ENCODE data around the gene CCNJL.
A peak's percentile ranks its signal among the peaks of the same experiment; 100 is the strongest.
"Not testable (repeated sequence)": the region's sequence is repeated elsewhere in the genome, so short reads cannot be mapped to it uniquely, and the experiment has no call there.

The CCNJL gene, protein sequence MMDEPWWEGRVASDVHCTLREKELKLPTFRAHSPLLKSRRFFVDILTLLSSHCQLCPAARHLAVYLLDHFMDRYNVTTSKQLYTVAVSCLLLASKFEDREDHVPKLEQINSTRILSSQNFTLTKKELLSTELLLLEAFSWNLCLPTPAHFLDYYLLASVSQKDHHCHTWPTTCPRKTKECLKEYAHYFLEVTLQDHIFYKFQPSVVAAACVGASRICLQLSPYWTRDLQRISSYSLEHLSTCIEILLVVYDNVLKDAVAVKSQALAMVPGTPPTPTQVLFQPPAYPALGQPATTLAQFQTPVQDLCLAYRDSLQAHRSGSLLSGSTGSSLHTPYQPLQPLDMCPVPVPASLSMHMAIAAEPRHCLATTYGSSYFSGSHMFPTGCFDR

DNA sequence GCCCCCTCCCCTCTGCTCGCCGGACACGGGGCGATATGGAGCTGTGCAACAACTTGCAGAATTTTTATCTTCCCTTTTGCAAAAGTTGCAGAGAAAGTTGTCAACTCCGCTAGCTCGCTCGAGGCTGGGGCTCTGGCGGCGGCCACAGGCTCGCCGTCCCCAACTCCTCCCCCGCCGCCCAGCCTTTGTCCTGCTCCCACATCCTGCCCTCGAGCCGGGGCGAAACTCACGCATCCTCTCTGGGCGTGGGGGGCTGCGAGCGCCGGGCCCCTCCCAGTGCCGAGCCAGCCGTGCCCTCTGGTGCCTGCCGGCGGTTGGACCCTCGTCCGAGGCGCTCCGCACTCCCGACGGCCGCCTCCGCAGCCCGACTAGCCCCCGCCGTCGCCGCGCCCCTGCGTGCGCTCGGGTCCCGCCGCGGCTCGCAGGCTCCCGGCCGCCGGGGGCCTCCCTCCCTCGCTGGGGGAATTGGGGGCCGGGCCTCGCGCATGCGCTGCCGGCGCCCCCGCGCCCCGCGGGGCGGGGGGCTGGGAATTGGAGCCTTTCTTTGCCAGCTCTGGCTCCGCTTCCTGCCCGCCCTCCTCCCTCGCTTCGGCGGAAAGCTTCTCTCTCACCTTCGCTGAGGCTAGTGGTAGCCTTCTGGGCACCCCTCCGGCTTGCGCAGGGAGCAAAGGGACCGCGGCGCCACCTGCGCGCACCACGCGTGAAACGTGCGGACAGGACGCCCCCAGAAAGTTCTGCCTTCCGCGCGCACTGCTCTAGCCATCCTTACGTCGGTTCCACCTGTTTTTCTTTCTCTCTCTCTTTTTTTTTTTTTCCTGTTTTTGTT lies at the start of gene CCNJL:
Gene CCNJL (minus strand): TSS at position 431 of the 826 bp plus-strand sequence. CDS start 641 bp downstream, outside the sequence.
- DNase-seq: peak; percentile 75

DNA sequence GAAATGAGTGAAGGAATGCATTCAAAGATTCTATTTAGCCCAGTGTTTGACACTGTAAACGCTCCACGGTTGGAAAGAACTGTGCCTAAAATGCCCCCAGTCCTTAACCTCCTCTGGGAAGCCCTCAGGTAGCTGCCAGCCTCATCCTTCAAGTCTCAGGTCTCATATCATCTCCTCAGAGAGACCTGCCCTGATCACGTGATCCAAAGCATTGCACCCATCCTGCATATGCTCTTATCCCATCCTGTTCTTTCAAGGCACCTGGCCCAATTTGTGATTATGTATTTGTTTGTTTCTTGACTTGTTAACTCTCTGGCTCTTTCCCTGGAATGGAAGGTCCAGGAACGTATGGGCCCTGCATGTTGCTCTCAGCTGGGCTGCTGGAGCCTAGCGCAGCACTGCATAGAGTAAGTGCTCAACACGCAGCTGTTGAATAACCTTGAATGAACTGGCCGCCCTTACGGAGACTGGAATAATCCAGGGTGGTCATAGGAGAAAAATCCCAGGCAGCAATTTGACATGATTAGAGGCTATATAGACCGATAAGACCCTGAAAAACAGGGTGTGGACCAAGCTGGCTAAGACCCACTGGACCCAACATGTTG lies 49.4 kb upstream of the CCNJL start:
- DNase-seq: no peak

GRCh38 chr5:160360310-160360709 lies 47.9 kb upstream of the CCNJL start:
- no peak for DNase-seq

GRCh38 chr5:160359816-160360215 lies 47.5 kb upstream of the CCNJL start:
- DNase-seq: no peak

- DNase-seq: no peak
Observed at GRCh38 chr5:160359242-160359641, 46.9 kb upstream of the CCNJL start.

GRCh38 chr5:160357861-160358411 lies 45.6 kb upstream of the CCNJL start:
- peak; percentile 89 for DNase-seq

GRCh38 chr5:160357394-160357793 lies 45.0 kb upstream of the CCNJL start:
- no peak for DNase-seq

DNA sequence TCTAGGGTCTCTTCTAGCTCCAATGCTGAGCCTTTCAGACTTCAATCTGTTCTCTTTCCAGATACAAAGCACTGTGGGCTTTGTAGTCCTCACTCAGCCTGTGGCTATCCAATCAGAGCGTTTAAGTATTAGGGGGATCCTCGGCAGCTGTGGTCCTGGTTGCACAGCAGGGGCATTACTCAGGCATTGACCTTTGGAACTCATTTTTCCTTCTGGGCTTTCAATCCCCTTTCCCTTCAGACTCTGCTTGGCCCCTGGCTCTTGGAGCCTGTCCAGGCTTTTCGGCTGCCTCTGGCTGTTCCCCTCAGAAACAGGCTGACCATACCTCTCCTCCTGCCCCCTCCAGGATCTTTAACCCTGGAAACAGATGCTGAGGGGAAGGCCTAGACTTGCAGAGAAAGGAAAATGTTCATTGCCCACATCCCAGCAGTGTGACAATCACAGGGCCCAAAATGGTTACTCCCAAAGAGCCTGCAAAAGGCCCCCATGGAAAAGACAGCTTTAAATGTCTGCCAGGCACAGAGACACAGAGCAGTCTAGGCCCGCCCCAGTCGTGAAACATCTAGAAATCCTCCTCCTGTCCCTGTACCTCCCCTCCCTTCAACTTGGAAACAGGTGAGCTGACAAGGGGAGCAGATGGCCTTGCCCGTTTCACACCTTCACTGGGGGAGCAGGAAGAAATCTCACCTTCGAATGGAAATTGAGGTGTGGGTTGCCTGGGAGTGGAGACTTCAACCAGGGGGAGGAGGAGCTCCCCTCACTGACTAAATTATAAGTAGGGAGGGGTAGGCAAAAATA lies 44.4 kb upstream of the CCNJL start:
- DNase-seq: peak; percentile 68

DNA sequence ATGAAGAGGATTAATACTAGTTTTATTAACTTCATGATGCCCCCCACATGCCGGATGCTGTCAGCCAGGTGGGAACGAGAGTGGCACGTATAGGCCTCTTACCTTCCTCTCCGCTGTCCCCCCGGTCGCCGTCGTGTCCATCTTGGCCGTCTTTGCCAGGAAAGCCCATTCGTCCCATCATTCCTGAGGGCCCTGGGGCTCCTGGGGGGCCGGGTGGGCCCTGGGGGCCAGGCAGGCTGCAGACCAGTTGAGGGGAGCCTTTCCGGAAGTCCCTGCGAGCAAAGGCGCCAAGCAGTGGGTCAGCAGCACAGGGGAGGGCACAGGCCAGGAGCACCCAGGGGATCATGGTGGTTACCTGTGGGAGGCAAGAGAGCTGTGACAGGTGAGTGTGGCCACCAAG lies 42.3 kb upstream of the CCNJL start:
- no peak for DNase-seq

- DNase-seq: peak; percentile 69
Observed at GRCh38 chr5:160353379-160353778, 41.0 kb upstream of the CCNJL start.

DNA sequence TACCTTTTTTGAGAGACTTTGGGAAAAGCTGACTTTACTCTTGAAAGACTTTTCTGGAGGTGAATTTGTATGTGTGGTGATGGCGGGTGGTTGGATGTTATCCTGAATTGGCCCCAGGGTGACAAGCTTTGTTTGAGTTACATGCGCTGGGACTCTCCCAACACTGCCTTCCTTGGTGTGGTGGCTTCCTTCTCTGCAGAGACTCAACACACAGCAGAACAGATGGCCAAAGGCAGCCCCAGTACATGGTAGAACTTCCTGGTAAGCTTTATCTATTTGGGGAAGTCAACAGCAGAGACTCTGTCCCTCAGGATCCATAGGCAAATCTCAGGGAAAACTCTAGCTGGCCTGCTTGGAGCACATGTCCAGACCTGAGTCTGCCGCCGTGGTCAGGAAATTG lies 39.9 kb upstream of the CCNJL start:
- DNase-seq: no peak

GRCh38 chr5:160349935-160350303 lies 37.6 kb upstream of the CCNJL start:
- no peak for DNase-seq

- DNase-seq: no peak
Observed at GRCh38 chr5:160349249-160349934, 37.0 kb upstream of the CCNJL start.

DNA sequence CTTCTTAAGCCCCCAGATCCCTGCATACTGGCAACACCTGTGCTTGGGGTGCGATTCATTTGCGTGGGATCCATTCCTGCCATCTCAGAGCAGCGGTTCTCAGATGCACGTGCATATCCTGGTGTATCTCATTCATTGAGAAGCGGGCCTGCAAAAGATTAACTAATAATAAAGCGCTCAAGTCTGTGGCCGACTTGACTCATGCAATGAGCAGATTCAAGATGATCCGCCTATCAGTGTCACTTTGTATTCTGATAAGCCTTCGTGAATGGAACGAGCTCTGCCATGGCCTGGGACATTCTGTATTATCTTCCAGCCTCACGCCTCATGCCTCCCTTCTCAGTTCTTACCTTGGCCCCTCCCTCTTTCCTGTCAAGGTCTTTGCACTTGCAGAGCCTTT lies 35.7 kb upstream of the CCNJL start:
- no peak for DNase-seq

- peak; percentile 76 for DNase-seq
Observed at GRCh38 chr5:160347448-160347847, 35.1 kb upstream of the CCNJL start.

DNA sequence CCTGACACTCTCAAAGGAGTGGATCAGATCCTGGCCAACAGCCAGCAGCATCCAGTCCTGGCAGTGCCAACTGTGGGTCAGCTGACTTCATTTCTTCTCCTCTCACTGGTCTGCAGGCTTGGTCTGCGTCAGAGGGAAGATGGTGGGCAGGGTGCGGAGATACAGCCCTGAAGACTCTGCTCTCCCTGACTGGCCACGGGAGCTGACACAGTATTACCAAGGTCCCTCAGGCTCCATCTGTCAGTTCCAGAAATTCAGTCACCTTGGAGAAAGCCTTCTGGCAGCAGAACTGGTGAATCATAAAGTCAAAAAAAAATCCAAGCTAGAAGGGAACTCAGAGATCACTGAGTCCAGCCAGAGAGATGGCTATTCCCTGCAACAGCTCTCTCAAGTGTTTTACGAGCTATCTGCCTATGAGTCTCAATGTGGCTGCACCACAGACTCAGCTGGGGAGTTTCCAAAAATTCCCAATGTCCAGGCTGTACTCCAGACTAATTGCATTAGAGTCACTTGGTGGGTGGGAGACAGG lies 30.1 kb upstream of the CCNJL start:
- no peak for DNase-seq

DNA sequence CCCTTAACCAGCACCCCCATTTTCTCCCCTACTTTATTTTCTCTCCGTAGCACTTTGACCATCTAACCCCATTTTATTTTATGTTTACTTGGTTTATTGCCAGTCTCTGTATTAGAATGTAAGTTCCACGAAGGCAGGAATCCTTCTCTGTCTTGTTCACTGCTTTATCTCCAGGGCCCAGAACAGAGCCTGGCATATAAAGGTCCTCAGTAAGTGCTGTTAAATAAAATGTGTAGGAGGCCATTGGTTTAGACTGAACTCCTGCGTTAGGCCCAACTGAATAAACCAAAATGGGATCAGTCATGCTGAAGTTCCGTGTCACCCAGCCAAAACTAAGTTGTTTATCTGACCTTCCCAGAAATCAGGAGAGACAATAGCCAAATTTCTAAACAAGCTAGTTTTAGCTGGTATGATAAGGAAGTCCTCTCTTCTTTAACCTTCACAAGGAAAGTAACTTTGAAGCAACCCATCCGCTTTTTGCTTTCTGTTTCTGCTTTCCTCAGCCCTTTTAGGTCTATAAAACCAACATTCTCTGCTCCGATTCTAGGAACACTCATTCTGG lies 29.0 kb upstream of the CCNJL start:
- no peak for DNase-seq

DNA sequence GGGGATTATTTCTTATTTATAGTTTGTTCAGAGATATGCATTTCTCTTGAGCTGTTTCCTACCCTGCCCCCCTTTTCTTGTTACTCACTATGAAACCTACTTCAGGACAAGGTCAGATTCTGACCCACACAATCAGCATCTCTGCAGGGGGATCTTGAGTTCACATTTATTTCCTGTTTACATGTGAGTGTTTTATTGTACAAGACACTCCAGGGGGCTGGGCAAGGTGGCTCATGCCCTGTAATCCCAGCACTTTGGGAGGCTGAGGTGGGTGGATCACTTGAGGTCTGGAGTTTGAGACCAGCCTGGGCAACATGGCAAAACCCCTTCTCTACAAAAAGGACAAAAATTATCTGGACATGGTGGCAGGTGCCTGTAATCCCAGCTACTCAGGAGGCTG lies 28.1 kb upstream of the CCNJL start:
- not testable (repeated sequence) for DNase-seq

DNA sequence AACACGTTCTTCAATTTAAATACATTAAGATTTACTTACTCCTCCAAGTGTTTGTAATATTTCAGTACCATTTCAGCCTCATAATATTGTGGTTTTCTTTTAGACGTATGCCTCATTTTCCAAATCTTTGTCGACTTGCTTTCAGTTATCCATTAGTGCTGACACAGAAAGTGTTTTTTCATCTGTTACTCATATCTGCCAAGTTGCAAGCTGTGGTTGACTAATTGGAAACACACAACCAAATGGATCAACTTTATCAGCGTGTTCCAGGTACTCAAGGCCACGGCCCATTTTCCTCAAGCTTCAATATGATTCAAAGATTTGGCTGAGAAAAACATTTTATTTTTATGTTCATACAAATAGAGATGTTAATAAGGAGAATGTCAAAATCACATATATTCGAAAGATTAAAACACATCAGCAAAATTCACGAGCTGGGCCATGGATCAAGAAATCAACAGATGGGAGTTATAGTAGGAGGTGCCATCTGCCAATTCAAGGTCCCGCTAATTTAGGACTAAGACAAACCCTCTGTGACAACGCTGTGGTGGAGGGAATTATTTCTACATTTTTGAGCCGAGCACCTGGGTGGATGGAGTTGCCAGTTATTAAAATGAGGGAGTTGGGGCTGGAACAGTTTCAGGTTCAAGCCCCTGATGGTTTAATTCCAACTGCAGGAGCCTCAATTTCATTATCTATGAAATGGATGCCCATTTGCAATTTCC lies 27.2 kb upstream of the CCNJL start:
- DNase-seq: no peak

- DNase-seq: not testable (repeated sequence)
Observed at GRCh38 chr5:160334716-160335115, 22.4 kb upstream of the CCNJL start.

- DNase-seq: no peak
Observed at GRCh38 chr5:160333721-160334120, 21.4 kb upstream of the CCNJL start.
